GM12878 (cell line): ENCODE data around the gene NKIRAS2. TPM values are rescaled to one million over a fixed set of nuclear protein-coding genes. Genes with fewer than 3 reads are reported as not detected.
A peak's percentile ranks its signal among the peaks of the same experiment; 100 is the strongest.

ENCODE experiments used
- ATAC-seq: fragments of 200-7000 bp; cut with Tn5 transposase; 3 replicates; pipeline ENCODE4 v1.9.1; 2020; ENCODE audit warnings: mild to moderate bottlenecking, moderate library complexity
- BruUV-seq: library from RNA; stranded (reverse); fragments of 400-500 nt; replicated peaks from 2 replicates; lab custom pipeline; 2021; lab: Mats Ljungman, UMichigan
- CTCF ChIA-PET: fragments of 300-600 bp; sonication (Branson Sonifier 250); formaldehyde crosslinking; extraction: SDS; loops from one replicate; lab custom pipeline; 2021; ENCODE audit warnings: inconsistent platforms; lab: Yijun Ruan, JAX
- POLR2A ChIA-PET: fragments of 350-600 bp; formaldehyde crosslinking; extraction: SDS; loops from one replicate; lab custom pipeline; 2021; ENCODE audit warnings: inconsistent platforms; lab: Charles Lee
- RAD21 ChIA-PET: fragments of 300-600 bp; sonication (Branson Sonifier 250); formaldehyde crosslinking; loops from one replicate; lab custom pipeline; 2023; ENCODE audit warnings: antibody characterized with exemption; ENCODE audit not compliant: unreplicated experiment; lab: Charles Lee
- SMC1A ChIA-PET: fragments of 300-600 bp; sonication (Branson Sonifier 250); formaldehyde crosslinking; loops from one replicate; lab custom pipeline; 2023; ENCODE audit not compliant: unreplicated experiment, uncharacterized antibody; lab: Charles Lee
- DNase-seq: peaks from one replicate; pipeline ENCODE4 v3.0.0-alpha.2; 2011; ENCODE audit warnings: low read depth, low spot score
- FAIRE-seq: peaks from 3 replicates; lab custom pipeline; 2011; peaks lifted over from hg19 to GRCh38; lab: Jason Lieb, UNC
- H2AFZ ChIP-seq: 2 replicates; pipeline ENCODE4 v1.6.0; 2011; ENCODE audit warnings: low read depth, low read length, control low read depth; ENCODE audit not compliant: control insufficient read depth
- H3K27ac ChIP-seq: 2 replicates; pipeline ENCODE4 v1.5.1; 2011; ENCODE audit warnings: control low read depth; ENCODE audit not compliant: control insufficient read depth, insufficient read depth
- H3K27me3 ChIP-seq, 2 experiments: replicated peaks in 1 of 2; 2 replicates each; pipeline versions ENCODE4 v1.6.0 to v1.6.1; 2011; ENCODE audit warnings: low read length in 1 of 2; ENCODE audit not compliant: control insufficient read depth in 2 of 2, insufficient read depth in 2 of 2
- H3K36me3 ChIP-seq, 2 experiments: 2 replicates each; pipeline ENCODE4 v1.5.1; 2011; ENCODE audit warnings: low read length in 1 of 2; ENCODE audit not compliant: control insufficient read depth in 2 of 2, insufficient read depth in 2 of 2
- H3K4me1 ChIP-seq: 2 replicates; pipeline ENCODE4 v1.6.1; 2011; ENCODE audit warnings: mild to moderate bottlenecking, low read length, moderate library complexity, mixed read lengths; ENCODE audit not compliant: control insufficient read depth, insufficient read depth
- H3K4me2 ChIP-seq: 2 replicates; pipeline ENCODE4 v1.6.0; 2011; ENCODE audit warnings: control low read depth; ENCODE audit not compliant: control insufficient read depth, insufficient read depth
- H3K4me3 ChIP-seq: fragments of 200-600 bp; sonication (generic); 2 replicates; pipeline ENCODE4 v1.5.1; 2016
- H3K79me2 ChIP-seq: 2 replicates; pipeline ENCODE4 v1.6.0; 2011; ENCODE audit warnings: low read length; ENCODE audit not compliant: control insufficient read depth, insufficient read depth
- H3K9ac ChIP-seq: 2 replicates; pipeline ENCODE4 v1.8.0; 2011; ENCODE audit warnings: low read length, control low read depth, mixed read lengths; ENCODE audit not compliant: control insufficient read depth, insufficient read depth
- H3K9me3 ChIP-seq: replicated peaks from 3 replicates; pipeline ENCODE4 v1.5.1; 2011; ENCODE audit warnings: mild to moderate bottlenecking, low read length; ENCODE audit not compliant: control insufficient read depth, insufficient read depth
- H4K20me1 ChIP-seq: 2 replicates; pipeline ENCODE4 v1.6.0; 2011; ENCODE audit not compliant: control insufficient read depth, insufficient read depth
- EZH2 ChIP-seq: IDR thresholded peaks from 2 replicates; pipeline ENCODE4 v1.6.1; 2012; ENCODE audit warnings: low read depth, mild to moderate bottlenecking, control low read depth, inconsistent platforms, low read length, borderline replicate concordance; ENCODE audit not compliant: control insufficient read depth
- HCFC1 ChIP-seq: fragments of 150-350 bp; IDR thresholded peaks from 2 replicates; pipeline ENCODE4 v1.6.1; 2014; ENCODE audit warnings: low read length
- HSF1 ChIP-seq: fragments of 150-350 bp; IDR thresholded peaks from 2 replicates; pipeline ENCODE4 v1.6.1; 2014; ENCODE audit warnings: mild to moderate bottlenecking, low read depth, low read length
- NR2F1 ChIP-seq: fragments of 450-650 bp; conservative IDR thresholded peaks from 2 replicates; pipeline ENCODE4 v1.6.1; 2017; ENCODE audit warnings: mild to moderate bottlenecking
- PBX3 ChIP-seq: IDR thresholded peaks from 2 replicates; pipeline ENCODE4 v1.6.1; 2011; ENCODE audit warnings: mild to moderate bottlenecking, low read depth, low read length, moderate library complexity; ENCODE audit not compliant: insufficient replicate concordance
- POLR2A ChIP-seq: IDR thresholded peaks from 2 replicates; pipeline ENCODE4 v1.6.1; 2011; ENCODE audit warnings: low read depth, mild to moderate bottlenecking, low read length
- POLR2AphosphoS5 ChIP-seq: IDR thresholded peaks from 2 replicates; pipeline ENCODE4 v1.6.1; 2011; ENCODE audit warnings: mild to moderate bottlenecking, low read length, inconsistent platforms
- RBBP5 ChIP-seq: fragments of 200-600 bp; sonication (generic); conservative IDR thresholded peaks from 2 replicates; pipeline ENCODE4 v1.6.1; 2016
- WGBS: methylation state at CpG from one replicate; pipeline ENCODE4 v1.1.6; 2016; ENCODE audit warnings: low lambda C conversion rate; ENCODE audit not compliant: insufficient replicate concordance, insufficient coverage; ENCODE audit errors: missing lambda C conversion rate; 5-methylcytosine and 5-hydroxymethylcytosine counted together
- in situ Hi-C: fragments of 300-500 bp; cut with MboI; formaldehyde crosslinking; loops from 9 replicates; pipeline ENCODE4 v1.14.3; 2018; ENCODE audit warnings: mixed read lengths
- intact Hi-C: fragments of 100-400 bp; cut with micrococcal nuclease; formaldehyde crosslinking; loops from one replicate; pipeline ENCODE4 v1.14.2; 2022; ENCODE audit not compliant: unreplicated experiment
- polyA plus RNA-seq, 11 experiments: library from polyadenylated mRNA; depleted of rRNA in 4 of 11; unstranded in 6 of 11; stranded (reverse) in 5 of 11; fragments of >200 nt; fragmentation: Nextera tagmentation in 4 of 11; fragmentation: Illumina TruSeq in 1 of 11; extraction: Ambion mirVana in 4 of 11; extraction: Trizol in 1 of 11; gene quantifications; 1 replicate in 1 of 11; 2 replicates in 10 of 11; pipeline versions ENCODE4 v1.2.1 to v1.2.3, GENCODE V29; 2011 to 2016; ENCODE audit warnings: inconsistent platforms in 2 of 11, missing spikeins in 2 of 11, low read depth in 1 of 11
- total RNA-seq, 4 experiments: library from RNA; depleted of rRNA in 3 of 4; stranded (reverse); fragments of >200 nt in 3 of 4; fragmentation: Illumina TruSeq in 1 of 4; extraction: Trizol in 1 of 4; gene quantifications; 2 replicates each; pipeline versions ENCODE4 v1.2.1 to v1.2.3, GENCODE V29; 2013 to 2021

The NKIRAS2 gene
- total and polyA plus RNA-seq, 10 of the 15 experiments (the other 5 are each of a cell fraction or from before 2014, with no cell fraction given) = 6.4 to 49.7 (median 27.2) TPM

GRCh38 chr17:42019509-42020404, at the start of gene NKIRAS2 (continued):
- TF ChIP-seq POLR2A (peak; percentile 87), PBX3 (peak; percentile 24), NR2F1 (no peak), HCFC1 (peak; percentile 73), HSF1 (no peak), EZH2 (no peak)

GRCh38 chr17:41970901-41971331, 49.0 kb upstream of the NKIRAS2 start:
- BruUV-seq = TSS peak; percentile 30
- no peak overlapping the region for H2AFZ ChIP-seq
- no peaks in the 10 kb centered on the region for H3K27me3 ChIP-seq
- SMC1A ChIA-PET = no interaction called here
- H3K4me1 ChIP-seq = peaks cover 15% of the 10 kb centered on the region
- RAD21 ChIA-PET = no interaction called here
- no peak overlapping the region for H3K4me2 ChIP-seq
- H3K9me3 ChIP-seq = no peaks in the 10 kb centered on the region
- no peaks in the 10 kb centered on the region for H4K20me1 ChIP-seq
- POLR2A ChIA-PET = no interaction called here
- intact Hi-C loops (no loop called here), in situ Hi-C loops (no loop called here)
- no peak overlapping the region for H3K27ac ChIP-seq
- 80% methylated on average over 5 of the region's 5 CpGs for WGBS
- ATAC-seq (no peak), DNase-seq (no peak), FAIRE-seq (no peak)
- CTCF ChIA-PET = interaction anchor here (2.6 kb wide), 1 partner anchor 8 kb away, joined by 11 read pairs; no protein-coding TSS in a partner anchor
- H3K79me2 ChIP-seq = peaks cover 23% of the 10 kb centered on the region
- no peak overlapping the region for H3K4me3 ChIP-seq
- peaks cover 24 to 27% of the 10 kb centered on the region in 2 experiments for H3K36me3 ChIP-seq
- no peak overlapping the region for H3K9ac ChIP-seq
- peak; percentile 34; the same call in 1 of the 2 replicates for TF ChIP-seq POLR2AphosphoS5
- no peak for TF ChIP-seq RBBP5
- peak; percentile 51; the same call in 1 of the 2 replicates for TF ChIP-seq POLR2A
